IPS-NIHi7 (cell line): ENCODE measurements around the gene B3GNT7.
"Not testable (repeated sequence)": the region's sequence is repeated elsewhere in the genome, so short reads cannot be mapped to it uniquely, and the experiment has no call there.

ENCODE experiments used
- DNase-seq: peaks from one replicate; pipeline ENCODE4 v3.0.0; 2012; ENCODE audit warnings: mixed read lengths; ENCODE audit errors: extremely low spot score

The B3GNT7 gene

DNA sequence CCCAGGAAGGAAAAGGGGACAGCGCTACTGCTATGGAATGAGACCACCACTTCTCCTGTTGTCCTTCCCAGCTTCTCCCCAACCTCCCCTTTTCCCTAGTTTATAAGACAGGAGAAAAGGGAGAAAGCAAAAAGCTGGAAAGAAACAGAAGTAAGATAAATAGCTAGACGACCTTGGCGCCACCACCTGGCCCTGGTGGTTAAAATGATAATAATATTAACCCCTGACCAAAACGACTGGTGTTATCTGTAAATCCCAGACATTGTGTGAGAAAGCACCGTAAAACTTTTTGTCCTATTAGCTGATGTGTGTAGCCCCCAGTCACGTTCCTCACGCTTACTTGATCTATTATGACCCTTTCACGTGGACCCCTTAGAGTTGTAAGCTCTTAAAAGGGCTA lies 5.2 kb downstream of the B3GNT7 start:
- DNase-seq, result not testable (repeated sequence)

DNA sequence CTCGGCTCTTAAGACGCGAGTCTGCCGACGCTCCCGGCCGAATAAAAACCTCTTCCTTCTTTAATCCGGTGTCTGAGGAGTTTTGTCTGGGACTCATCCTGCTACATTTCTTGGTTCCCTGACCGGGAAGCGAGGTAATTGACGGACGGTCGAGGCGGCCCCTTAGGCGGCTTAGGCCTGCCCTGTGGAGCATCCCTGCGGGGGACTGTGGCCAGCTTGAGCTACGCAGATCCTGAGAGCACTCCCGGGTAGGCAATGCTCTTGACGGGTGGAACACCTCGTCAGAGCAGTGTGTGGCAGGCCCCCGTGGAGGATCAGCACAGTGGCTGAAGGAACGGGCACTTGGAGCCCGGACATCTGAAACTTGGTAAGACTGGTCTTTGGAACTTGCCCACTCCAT lies 5.6 kb downstream of the B3GNT7 start:
- DNase-seq, result peak; percentile 8

DNA sequence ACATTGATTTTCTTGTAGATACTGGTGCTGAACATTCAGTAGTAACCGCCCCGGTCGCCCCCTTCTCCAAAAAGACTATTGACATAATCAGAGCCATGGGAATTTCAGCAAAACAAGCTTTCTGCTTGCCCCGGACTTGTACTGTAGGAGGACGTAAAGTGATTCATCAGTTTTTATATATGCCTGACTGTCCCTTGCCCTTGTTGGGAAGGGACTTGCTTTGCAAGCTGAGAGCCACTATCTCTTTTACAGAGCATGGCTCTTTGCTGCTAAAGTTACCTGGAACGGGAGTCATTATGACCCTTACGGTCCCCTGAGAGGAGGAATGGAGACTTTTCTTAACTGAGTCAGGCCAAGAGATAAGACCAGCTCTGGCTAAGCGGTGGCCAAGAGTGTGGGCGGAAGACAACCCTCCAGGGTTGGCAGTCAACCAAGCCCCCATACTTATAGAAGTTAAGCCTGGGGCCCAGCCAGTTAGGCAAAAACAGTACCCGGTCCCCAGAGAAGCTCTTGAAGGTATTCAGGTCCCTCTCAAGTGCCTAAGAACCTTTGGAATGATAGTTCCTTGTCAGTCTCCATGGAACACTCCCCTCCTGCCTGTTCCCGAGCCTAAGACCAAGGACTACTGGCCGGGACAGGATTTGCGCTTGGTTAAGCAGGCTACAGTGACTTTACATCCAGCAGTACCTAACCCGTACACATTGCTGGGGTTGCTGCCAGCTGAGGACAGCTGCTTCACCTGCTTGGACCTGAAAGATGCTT lies 8.1 kb downstream of the B3GNT7 start:
- DNase-seq, result peak; percentile 2

DNA sequence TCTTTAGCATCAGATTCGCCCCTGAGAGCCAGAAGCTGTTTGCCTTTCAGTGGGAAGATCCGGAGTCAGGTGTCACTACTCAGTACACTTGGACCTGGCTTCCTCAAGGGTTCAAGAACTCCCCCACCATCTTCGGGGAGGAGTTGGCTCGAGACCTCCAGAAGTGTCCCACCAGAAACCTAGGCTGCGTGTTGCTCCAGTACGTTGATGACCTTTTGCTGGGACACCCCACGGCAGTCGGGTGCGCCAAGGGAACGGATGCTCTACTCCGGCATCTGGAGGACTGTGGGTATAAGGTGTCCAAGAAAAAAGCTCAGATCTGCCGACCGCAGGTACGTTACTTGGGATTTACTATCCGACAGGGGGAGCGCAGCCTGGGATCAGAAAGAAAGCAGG lies 8.7 kb downstream of the B3GNT7 start:
- DNase-seq, result not testable (repeated sequence)

DNA sequence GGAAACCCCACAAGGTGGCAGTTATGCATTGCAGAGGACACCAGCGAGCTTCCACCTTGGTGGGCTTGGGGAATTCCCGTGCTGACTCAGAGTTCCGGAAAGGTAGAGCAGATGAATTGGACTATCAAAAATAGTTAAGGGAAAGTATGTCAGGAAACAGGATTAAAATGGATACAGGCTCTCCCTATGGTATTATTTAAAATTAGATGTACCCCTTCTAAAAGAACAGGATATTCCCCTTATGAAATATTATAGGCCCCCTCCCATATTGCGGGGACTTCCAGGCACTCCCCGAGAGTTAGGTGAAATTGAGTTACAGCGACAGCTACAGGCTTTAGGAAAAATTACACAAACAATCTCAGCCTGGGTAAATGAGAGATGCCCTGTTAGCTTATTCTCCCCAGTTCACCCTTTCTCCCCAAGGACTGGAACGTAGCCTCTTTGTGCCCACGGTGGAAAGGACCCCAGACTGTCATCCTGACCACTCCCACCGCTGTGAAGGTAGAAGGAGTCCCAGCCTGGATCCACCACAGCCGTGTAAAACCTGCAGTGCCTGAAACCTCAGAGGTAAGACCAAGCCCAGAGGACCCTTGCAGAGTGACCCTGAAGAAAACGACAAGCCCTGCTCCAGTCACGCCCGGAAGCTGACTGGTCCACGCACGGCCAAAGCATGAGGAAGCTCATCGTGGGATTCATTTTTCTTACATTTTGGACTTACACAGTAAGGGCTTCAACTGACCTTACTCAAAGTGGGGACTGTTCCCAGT lies 10.3 kb downstream of the B3GNT7 start:
- DNase-seq, result not testable (repeated sequence)

DNA sequence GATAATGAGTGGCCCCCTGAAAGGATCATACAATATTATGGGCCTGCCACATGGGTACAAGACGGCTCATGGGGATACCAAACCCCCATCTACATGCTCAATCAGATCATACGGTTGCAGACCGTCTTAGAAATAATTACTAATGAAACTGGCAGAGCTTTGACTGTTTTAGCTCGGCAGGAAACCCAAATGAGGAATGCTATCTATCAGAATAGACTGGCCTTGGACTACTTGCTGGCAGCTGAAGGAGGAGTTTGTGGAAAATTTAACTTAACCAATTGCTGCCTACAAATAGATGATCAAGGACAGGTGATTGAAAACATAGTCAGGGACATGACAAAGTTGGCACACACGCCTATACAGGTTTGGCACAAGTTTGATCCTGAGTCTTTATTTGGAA lies 12.2 kb downstream of the B3GNT7 start:
- DNase-seq, result not testable (repeated sequence)

DNA sequence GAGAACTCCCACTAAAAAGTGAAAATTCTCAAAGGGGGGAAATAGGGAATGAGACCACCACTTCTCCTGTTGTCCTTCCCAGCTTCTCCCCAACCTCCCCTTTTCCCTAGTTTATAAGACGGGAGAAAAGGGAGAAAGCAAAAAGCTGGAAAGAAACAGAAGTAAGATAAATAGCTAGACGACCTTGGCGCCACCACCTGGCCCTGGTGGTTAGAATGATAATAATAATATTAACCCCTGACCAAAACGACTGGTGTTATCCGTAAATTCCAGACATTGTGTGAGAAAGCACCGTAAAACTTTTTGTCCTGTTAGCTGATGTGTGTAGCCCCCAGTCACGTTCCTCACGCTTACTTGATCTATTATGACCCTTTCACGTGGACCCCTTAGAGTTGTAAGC lies 12.8 kb downstream of the B3GNT7 start:
- not testable (repeated sequence) for DNase-seq

DNA sequence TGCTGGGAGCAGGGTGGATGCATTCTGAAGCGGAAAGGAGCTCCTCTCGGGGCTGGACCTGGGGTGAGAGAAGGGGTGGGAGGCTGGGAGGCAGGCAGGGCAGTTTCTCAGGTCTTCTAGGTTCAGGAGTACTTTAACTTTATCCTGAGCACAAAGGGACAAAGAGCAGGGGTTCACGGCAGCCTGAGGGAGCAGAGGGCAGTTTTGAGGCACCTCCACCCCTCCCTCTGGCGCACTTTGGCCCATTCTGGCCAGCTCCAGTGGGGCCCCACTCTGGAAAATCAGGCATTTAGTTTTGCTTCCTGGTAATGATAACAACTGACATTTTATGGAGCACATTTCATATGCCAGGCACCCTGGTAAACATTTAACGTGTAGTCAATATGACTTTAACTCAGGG lies 14.3 kb downstream of the B3GNT7 start:
- no peak for DNase-seq

DNA sequence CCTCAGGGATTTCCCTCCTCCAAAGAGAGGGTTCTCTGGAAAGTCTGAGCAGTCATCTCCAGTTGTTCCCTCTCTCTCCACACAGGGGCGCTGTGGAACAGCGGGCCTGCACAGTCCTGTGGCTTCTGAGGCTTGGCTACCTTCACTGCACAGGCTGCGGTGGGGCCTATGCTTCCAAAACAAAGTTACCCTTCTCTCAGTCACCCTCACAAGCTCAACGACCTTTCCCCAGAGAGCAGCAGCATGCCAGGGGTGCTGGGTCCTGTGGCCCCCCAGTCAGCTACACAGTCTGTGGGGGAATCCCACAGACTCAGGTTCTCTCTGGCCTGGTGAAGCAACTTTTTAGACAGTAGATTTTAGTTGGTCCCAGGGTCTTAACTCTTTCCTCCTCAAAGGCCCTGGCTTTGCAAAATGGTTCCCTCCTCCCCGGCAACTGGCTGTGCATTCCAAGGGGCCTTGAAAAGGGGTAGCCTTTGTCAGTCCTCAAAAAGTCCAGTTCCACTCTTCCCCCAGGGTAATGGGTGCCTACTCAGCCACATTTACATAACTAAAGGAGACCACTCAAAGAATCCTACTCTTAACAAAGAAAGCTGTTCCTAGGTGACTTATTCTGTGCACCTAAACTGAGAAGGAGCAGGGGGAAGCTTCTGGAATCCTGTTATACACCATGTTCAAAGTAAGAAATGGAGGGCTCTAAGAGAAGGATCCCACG lies 14.9 kb downstream of the B3GNT7 start:
- no peak for DNase-seq

DNA sequence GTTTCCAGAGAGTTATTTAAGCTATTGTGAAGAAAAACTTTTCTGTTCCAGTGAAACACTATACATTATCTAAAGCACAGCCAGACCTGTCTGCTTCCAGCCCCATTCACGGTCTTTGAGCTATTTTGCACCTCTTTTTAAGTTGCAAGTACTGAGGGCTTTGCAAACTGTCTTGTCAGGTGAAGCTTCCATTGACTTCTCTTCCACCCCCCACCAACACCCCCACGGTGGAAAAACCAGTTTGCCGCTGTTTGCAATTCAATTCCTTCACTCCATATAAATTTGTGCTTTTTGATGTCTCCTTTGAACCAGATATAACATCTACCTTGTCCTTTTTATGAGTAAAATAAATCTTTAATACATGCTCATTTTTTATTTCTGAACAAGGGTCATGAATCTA lies 15.7 kb downstream of the B3GNT7 start:
- no peak for DNase-seq

DNA sequence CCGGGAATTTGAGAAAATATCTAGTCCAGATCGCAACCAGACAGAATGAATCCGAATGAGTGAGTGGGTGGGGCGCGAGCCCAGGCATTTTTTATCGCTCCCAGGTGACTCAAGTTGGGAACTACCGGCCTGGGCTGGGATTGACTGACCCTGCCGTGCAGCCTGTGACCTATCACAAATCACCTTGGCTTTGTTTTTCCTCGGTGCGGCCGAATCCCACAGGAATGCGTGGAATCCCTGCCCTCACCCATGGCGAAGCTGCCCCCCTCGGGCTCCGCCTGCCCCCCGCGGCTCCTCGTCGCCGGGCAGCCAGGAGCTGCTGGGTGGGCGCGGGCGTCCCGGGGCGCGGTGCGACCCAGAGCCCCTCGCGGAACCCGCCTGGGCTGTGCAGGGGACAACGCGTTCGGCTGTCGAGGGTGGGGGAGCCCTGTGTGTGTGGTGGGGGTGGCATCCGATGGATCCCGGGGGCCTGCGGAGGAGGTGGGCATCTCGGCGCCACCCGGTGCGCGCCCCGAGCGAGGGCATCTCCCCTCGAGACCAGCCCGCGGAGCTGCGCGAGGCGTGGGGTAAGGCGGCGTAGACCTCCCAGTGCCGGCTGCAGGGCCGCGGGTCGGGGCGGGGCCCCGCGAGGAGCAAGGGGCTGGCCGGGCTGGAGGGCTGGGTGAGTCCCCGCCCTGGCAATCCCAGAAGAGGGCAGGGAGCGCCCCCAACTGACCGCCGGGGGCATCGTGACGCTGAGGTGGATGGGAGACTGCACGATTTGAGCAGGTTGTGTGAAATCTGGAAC lies 16.5 kb downstream of the B3GNT7 start:
- peak; percentile 89 for DNase-seq

DNA sequence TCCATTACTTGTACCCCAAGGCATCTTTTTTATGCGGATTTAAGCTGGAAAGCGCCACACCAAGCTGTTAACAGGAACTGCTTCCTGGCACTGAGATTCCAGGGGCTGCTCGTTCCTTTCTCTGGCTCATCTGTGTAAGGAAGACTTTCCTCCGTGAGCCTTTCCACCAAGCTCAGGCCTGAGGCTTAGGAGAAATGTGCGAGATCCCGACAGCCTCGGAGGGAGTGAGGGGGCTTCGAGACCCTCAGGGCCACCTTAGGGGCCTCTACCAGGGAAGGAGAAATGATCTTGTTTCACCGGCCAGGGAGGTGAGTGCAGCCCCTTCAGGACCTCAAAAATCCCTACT lies 17.1 kb downstream of the B3GNT7 start:
- DNase-seq, result no peak

DNA sequence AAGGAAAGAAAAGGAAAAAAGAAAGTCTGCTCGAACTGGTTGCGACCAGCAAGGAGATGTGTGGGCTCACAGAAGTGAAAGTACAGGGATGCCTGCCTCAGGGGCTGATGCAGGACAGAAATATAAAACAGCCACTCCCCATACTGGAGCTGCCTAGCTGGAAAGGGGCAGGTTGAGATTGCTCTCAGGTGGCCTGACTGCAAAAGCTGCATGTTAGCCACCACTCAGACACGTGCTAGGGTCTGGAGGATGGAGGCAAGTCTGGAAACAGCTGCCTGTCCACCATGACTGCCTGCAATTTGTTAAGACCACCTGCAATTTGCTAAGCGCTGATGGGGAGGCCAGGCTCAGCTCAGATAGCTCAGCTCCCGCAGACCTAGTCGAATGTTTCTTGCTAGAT lies 17.9 kb downstream of the B3GNT7 start:
- no peak for DNase-seq

DNA sequence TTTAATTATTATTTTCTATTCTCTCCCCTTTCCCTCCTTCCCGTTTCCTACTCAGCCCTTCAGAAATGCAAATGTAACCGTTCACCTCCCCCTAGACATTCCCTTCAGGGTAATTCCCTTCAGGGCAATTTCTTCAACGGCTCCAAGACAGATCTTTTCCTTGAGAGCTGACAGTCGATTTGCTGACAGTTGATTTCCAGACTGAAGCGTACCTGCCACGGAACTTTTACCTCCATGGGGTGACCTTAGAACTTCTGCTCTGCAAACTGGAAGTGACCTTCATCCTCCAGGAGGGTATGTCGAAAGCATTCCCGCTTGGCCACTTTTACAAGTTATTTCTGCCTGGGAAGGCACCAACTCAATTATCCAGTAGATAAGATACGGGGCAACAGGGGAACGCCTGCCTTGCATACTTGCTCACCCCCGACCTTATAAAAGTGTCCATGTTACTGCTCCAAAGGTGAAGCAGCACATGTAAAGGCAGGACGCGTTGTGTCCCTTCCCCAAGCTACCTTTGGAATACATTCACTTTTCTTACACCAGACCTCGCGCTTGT lies 18.5 kb downstream of the B3GNT7 start:
- DNase-seq, result no peak

DNA sequence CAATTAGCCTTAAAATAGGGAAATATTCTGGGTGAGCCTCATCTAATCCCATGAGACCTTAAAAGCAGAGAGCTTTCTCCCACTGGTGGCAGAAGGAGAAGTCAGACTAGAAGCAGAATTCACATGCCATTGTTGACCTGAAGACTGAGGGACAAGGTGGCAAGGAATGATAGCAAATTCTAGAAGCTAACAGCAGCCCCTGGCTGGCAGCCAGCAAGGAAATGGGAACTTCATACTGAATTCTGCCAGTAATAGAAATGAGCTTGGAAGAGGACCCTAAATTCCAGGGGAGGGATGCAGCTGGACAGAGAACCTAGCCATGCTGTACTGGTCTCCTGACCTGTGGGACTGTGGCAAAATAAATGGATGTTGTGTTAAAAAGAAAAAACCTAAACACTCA lies 19.5 kb downstream of the B3GNT7 start:
- DNase-seq, result no peak

DNA sequence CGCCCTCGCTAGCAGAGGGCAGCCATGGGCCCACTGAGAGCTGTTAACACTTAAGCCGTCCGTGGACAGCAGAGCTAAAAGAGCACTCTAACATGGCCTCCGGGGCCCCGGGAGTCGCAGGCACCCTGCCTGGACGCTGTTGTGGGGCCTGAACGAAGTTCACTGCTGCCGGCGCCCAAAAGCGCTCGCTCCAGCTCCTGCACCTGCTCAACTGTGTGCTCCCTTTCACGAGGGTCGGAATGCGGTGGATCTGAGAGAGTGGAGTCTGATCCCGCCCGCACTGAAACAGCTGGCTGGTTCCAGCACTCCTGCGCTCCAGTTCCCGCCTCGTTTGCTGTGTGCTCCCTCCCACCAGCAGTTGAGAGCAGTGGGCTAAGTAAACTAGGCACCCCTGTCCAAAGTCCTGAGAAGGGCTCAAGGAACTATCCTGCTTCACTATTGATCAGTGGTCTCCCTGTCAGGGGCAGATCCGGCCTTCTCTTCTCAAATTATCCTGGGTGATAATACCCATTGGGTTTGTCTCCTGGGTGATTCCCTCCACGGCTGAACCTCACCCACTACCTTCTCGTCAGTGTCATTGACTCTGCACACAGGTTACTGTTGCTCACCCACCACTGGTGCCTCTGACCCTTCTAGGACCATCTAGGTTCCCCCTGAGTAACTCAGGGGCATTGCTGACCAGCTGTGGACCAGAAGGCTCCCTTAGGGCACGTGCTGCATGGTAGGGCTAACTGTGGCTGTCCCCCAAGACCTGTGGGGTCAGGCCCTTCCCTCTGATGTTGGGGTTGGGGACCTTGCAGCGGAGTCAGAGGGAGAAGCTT lies 23.5 kb downstream of the B3GNT7 start:
- DNase-seq, result no peak

DNA sequence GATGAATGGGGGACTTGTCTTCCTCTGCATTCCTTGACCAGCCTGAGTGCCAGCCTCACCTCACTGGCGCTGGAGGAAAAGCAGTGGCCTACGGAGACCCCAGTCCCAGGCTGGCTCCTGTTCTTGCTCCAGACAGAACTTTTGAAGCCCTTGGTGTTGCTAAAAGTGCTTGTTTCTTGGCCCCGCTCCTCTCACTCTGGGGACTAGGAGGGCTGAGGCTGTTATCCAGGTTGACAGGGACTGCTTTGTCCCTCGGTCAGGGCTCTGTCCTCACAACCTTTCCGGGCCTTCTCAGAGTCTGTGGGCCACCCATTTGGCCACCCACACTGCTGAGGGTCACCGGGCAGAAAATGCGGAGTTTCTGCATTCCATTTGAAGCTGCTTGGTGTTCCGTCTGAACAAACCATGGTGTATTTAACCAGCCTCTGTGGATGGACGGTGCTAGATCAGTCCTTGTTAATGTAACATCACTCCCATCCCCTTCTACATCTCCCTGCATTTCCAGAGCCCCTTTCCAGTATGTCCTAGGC lies 25.6 kb downstream of the B3GNT7 start:
- no peak for DNase-seq

DNA sequence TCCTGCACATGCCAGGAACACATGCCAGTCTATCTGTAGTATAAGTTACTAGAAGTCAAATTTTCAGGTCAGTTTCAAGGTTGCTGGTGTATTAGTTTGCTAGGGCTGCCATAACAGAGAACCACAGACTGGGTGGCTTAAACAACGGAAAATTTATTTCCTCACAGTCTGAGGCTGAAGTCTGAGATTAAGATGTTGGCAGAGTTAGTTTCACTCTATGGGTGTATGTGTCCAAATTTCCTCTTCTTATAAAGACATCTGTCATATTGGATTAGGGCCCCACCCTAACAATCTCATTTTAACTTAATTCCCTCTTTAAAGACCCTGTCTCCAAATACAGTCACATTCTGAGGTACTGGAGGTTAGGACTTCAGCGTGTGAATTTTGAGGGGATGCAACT lies 26.5 kb downstream of the B3GNT7 start:
- no peak for DNase-seq

DNA sequence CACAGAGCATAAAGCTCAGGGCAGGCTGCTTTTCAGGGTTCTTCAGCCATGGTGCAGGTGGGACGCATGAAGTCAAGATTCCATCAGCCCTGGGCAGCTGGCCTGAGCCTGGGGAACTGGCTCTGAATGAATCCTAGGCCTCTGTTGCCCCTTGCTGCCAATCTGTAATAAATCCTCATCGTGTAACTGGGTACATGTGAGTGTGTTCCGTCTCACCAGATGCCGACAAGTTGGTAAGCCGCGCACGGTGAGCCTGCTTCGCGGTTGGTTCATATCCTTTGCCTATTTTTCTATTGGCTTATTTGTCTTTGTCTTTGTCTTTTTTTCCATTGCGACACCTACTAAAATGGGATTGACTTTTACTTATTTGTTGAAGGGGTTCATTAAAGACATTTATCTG lies 27.7 kb downstream of the B3GNT7 start:
- DNase-seq, result no peak

DNA sequence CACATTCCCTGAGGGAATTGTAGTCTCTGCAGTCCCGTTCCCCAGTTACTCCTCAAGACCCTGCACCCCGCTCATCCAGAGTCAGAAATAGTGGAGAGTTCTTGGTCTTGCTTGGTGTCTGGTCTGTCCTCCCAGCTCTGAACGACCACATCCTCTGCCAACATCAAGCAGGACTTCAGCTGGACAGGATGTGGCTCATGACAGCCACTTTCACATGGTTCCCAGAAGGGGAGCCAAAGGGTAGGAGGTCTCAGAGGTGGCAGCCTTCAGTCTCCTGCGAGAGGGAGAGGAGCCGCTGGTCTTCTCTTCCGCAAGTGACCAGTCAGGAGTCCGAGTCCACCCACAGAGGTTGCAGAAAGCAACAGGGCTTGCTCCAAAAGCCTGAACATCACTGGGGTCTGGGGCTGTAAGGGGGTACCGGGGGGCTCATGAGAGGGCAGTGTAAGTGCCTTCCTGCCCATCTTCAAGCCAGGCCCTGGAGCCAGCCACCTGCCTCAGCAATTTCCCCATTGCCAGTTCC lies 29.8 kb downstream of the B3GNT7 start:
- peak; percentile 15 for DNase-seq
